ENCODE results near the gene NTM.

- TF ChIP-seq, protein P1, sequence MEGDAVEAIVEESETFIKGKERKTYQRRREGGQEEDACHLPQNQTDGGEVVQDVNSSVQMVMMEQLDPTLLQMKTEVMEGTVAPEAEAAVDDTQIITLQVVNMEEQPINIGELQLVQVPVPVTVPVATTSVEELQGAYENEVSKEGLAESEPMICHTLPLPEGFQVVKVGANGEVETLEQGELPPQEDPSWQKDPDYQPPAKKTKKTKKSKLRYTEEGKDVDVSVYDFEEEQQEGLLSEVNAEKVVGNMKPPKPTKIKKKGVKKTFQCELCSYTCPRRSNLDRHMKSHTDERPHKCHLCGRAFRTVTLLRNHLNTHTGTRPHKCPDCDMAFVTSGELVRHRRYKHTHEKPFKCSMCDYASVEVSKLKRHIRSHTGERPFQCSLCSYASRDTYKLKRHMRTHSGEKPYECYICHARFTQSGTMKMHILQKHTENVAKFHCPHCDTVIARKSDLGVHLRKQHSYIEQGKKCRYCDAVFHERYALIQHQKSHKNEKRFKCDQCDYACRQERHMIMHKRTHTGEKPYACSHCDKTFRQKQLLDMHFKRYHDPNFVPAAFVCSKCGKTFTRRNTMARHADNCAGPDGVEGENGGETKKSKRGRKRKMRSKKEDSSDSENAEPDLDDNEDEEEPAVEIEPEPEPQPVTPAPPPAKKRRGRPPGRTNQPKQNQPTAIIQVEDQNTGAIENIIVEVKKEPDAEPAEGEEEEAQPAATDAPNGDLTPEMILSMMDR (IDR thresholded peaks at IDR 0.05): no peak
- no peak for TF ChIP-seq ZFX (IDR thresholded peaks at IDR 0.05; ENCODE audit: borderline replicate concordance)
Observed at GRCh38 chr11:131353766-131354165, 16.6 kb upstream of the NTM start.
